Measurements from ENCODE around the gene ARFRP1.

DNA sequence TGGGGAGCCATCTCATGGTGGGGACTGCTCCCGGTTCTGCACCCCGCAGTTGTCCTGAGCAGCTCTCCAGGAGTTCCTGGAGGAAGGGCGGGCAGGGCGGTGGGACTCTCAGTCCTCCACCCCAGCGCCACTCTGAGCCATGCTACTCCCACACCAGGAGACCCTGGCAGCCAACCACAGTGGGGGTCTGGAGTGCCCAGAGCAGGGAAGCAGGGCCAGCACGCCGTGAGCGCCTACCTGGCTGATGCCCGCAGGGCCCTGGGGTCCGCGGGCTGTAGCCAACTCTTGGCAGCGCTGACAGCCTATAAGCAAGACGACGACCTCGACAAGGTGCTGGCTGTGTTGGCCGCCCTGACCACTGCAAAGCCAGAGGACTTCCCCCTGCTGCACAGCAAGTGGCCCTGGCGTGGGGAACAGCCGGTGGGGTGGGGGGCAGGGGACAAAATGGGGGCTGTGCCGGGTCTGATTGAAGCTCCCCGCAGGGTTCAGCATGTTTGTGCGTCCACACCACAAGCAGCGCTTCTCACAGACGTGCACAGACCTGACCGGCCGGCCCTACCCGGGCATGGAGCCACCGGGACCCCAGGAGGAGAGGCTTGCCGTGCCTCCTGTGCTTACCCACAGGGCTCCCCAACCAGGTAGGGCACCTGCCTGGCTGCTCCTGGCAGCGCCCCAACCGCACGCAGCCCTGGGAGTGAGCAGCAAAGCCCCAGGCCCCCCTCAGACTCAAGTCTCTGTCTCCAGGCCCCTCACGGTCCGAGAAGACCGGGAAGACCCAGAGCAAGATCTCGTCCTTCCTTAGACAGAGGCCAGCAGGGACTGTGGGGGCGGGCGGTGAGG lies 13.0 kb downstream of the ARFRP1 start:
- TF ChIP-seq POLR2A (IDR thresholded peaks at IDR 0.05) (no peak), CTCF (IDR thresholded peaks at IDR 0.05) (no peak)
